HG03280 (cell line): ENCODE data around the gene FKBP10.
"Not testable (repeated sequence)": the region's sequence is repeated elsewhere in the genome, so short reads cannot be mapped to it uniquely, and the experiment has no call there.

Experiments used
- ATAC-seq: cut with Tn5 transposase; IDR thresholded peaks from one replicate; pipeline ENCODE4 v1.9.1; 2021; ENCODE audit warnings: mild to moderate bottlenecking, moderate library complexity; ENCODE audit not compliant: unreplicated experiment

Gene FKBP10

DNA sequence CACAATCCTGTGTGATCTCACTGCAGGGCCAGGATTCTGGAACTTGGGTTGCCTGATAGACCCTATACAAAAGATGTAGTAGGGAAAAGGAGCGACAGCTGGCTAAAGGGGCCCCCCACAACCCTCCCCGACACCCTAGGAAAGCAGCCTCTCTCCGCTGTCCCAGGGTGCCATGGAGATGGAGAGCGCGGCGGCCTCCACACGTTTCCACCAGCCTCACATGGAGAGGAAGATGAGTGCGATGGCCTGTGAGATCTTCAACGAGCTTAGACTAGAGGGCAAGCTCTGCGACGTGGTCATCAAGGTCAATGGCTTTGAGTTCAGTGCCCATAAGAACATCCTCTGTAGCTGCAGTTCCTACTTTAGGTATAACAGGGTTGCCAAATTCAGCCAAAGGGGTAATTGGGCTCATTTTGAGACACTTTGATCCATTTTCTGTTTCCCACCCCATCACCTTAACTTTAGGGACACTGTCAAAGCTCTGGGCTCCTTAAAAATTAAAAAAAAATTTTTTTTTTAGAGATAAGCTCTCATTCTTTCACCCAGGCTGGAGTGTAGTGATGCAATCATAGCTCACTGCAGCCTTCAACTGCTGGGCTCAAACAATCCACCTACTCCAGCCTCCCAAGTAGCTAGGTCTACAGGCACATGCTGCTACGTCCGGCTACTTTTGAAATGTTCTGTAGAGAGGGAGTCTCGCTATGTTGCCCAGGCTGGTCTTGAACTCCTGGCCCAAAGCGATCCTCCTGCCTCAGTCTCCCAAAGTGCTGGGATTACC, 25.1 kb downstream of the FKBP10 start, which contains the start of gene KLHL10:
Gene KLHL10, plus strand, starts transcription at position 65 of the 778 bp plus-strand sequence. Its CDS starts 108 bp downstream, at position 173.
- no peak for ATAC-seq

DNA sequence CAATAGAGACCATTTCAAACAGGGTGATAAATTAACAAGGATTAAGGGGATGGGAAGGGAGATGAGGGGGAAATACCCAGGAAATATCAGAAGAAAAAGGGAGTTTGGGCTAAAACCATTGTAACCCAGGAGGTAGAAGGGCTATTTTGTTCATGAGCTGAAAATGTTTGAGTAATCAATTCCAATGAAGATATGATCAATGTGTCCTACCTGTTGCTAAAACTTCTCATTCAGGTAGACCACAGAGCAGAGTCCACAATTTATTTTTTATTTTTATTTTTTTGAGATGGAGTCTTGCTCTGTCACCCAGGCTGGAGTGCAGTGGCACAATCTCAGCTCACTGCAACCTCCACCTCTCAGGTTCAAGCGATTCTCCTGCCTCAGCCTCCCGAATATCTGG, 26.6 kb downstream of the FKBP10 start:
- not testable (repeated sequence) for ATAC-seq

DNA sequence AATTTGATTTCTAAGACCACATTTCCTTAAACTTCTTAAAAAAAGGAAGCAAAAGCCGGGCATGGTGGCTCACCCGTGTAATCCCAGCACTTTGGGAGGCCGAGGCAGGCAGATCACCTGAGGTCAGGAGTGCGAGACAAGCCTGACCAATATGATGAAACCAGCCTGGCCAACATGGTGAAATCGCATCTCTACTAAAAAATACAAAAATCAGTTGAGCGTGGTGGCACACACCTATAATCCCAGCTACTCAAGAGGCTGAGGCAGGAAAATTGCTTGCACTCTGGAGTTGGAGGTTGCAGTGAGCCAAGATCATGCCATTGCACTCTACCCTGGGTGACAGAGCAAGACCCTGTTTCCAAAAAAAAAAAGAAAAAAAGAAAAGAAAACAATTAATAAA, 28.0 kb downstream of the FKBP10 start:
- not testable (repeated sequence) for ATAC-seq

DNA sequence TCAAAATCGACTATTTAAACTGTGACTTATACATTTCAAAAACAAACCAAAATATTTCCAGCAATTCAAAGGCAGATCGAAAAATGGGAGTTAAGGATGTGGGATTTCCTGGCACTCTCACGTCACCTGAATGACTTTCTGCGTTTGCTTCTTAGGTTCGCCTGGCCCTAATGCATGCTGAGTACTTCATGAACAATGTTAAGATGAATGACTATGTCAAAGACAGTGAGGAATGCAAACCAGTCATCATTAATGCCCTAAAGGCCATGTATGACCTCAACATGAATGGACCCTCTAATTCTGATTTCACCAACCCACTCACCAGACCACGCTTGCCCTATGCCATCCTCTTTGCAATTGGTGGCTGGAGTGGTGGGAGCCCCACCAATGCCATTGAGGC, 32.2 kb downstream of the FKBP10 start:
- no peak for ATAC-seq

DNA sequence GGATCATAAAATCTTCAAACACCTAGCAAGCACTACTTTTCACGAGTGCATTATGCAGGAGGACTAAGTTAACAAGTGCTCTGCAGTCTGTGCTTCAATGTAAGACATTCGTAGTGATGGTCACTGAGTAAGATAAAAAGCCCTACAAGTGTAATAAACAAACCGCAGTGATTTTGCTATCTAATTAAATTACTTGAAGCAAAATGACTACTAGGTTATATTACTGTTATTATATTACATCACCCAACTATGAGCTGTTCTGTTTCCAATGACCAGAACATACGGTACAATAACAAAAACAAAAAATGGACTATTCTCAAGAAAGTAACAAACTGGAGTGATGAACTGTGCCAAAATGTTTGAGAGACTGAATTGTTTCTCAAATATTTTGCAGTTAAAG, 36.0 kb downstream of the FKBP10 start:
- no peak for ATAC-seq

DNA sequence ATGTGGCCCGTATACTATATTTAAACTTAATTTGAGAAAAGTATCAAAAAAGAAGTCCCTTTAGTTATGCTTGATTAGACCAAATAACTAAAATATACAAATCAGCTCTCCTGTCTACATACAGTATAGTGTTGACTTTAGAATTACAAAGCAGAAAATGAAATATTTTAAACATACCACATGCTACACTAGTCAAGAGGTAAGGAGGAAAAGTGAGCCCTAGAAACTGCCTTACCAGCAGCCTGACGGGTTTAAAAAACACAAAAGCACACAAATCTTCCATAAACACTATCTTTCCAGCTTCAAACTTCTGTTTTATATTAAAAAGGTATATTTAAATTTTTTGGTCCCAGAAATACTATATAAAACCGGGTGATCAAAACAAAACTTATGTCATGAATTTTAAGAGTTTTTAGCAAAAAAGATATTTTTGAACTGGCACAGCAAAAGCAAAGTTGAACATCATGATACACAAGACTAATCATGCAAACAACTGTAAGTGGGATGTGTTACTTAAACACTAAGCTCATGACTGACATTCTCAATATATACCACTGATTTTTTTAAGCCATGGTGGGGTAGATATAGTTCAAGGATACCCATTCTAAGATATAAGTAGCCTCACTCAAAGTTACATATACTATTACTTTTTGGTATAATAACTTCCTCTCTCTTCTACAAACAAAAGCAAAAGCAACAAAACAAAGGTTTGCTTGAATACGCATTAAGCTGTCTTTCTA, 36.6 kb downstream of the FKBP10 start:
- ATAC-seq: no peak

DNA sequence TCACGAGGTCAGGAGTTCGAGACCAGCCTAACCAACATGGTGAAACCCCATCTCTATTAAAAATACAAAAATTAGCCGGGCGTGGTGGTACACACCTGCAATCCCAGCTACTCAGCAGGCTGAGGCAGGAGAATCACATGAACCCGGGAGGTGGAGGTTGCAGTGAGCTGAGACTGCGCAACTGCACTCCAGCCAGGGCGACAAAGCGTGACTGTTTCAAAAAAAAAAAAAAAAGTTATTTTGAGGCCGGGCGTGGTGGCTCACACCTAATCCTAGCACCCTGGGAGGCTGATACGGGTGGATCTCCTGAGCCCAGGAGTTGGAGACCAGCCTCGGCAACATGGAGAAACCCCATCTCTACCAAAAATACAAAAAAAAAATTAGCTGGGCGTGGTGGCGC, 38.6 kb downstream of the FKBP10 start:
- not testable (repeated sequence) for ATAC-seq

DNA sequence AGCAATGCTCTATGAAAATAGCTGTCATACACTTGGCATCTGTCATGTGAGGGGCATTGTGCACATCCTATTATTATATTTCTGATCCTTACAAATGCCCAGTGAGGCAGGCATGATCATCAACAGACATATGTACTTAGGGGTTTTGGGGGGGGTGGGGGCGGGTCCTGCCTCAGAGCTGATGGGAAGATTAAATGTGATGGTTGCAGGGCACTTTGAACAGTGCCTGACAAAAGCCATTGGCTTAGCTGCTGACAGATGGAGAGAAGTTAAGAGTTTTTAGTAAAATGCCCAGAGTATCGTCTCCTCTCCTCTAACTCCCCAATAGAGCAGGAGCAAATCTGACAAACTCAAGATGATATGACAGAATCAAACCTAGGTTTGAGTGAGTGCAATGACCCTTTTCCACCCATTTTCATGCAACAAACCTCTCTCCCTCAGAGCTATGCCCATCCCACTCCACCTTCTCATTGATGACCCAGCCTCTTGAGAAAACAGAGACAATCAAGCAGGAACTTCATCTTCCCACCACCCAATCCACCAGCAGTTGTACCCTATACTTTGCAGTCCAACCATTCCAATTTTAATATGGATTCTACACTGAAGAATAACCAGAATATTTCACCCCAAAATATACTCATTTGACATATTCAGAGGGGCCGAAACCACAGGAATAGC, 47.6 kb downstream of the FKBP10 start:
- ATAC-seq: no peak

DNA sequence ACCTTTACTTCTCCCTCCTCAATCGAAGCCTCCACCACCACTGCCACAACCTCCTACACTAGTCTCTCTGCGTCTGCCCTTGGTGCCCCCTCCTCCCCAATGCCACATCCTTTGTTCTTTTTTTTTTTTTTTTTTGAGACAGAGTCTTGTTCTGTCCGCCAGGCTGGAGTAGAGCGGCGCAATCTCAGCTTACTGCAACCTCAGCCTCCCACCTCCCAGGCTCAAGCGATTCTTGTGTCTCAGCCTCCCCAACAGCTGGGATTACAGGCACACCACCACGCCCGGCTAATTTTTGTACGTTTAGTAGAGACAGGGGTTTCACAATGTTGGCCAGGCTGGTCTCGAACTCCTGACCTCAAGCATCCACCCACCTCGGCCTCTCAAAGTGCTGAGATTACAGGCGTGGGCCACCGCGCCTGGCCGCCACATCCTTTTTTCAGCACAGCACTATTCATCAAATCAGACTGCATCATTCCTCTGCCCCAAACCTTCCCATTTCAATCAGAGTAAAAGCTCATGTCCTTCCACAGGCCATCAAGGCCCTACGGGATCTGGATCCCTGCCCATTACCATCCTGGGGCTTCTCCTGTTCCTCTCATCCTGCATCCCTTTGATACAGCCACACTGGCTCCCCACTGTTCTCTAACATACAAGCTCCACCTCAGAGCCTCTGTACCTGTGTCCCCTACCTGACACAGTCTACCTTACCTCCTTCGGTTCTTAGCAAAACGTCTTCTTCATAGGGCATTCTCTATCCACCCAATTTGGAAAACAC, 50.5 kb downstream of the FKBP10 start:
- ATAC-seq: no peak

DNA sequence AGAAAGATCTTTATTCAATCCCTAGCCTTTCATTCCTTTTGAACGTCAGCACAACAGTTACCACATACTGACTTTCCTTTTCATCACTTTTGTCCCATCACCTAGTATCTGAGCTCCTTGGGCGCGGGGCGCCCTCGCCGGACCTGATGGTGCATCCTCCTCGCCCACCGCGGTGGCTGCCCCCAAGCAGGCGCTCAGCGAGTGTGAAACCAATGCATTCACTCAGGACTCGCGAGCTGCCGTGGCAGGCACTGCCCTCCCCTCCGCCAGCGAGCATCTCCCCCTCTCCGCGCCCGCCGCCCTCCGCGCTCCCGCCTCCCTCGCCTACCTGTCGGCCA, 51.7 kb downstream of the FKBP10 start:
- ATAC-seq: no peak

DNA sequence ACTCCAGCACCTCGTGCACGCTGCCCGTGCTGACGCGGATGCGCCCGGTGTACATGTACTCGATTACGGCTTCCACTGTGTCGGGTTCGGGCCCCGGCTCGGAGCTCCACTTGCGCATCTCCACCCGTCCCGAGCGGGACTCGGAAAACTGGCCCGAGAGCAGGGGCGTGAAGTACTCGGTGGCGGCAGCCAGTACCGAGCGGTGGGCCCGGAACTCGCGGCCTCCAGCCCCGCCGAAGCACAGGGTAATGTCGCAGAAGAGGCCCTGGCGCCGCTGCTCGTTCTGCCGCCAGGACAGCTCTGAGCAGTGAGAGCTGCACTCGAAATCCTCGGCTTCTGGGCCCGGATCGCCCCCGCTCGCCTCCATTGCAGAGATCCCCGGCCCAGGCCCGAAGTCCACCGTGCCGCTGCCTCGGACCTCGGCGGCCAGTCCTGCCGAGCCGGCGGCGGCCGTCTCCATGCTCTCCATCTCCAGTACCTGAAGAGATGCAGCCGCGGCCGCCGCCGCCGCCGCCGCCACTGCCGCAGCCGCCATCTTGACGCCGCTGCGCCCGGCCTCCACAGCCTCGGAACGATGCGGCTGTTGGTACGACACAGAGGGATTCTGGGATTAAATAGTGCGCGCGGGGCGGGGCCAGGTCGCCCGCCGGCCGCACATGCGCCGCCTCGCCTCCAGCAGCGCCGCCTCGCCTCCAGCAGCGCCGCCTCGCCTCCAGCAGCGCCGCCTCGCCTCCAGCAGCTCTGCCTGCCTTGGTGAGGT, 52.2 kb downstream of the FKBP10 start, which contains the start of gene KLHL11:
Gene KLHL11, minus strand, starts transcription at position 588 of the 760 bp plus-strand sequence. Its CDS starts 53 bp downstream, at position 535.
- peak; percentile 91 for ATAC-seq

DNA sequence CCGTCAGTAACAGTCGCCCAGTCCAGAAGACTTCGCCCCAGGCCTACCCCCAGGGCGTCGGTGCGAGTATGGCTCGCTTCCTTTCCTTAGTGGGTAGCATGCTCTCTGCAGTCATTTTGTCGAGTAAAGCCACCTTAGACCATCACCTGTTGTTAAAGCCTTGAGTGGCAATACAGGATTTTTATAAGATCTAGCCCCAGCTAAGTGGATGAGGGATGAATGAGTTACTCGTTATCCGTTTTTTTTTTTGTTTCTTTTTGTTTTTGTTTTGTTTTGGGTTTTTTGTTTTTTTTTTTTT, 52.7 kb downstream of the FKBP10 start:
- no peak for ATAC-seq

DNA sequence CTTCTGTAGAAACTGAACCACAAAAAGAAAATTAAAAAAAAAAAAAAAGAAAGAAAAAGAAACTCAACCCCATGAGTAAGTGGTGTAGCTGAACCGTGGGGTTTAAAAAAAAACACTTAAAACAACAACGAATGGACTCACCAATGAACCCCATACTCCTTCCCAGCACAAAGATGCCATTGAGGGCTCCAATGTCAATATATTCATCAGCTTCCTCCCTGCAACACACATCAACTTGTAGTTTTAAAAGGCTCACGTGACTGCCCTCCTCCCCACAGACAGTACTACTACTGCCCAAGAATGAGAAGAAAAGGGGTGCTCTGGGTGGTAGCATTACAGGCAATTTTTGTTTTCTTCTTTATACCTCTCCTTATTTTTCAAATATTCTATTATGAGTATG, 55.8 kb downstream of the FKBP10 start:
- ATAC-seq: no peak

DNA sequence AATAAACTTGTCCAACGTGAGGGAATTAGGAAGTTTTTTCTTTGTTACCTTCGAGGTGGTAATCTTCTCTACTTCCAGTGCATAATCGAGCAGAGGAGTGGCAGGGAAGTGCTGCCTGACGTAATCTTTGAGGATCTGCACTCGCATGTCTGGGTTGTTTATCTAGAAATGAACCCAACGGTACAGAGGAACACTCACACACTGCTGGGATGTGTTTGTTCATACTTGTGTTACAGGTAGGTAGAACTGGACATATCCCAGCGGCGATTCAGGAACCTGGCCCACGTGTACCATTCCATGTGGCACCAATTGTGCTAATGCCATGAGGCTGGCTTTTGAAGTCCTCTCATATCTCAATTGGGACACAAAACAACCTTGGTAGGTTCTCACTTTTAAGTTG, 56.6 kb downstream of the FKBP10 start:
- no peak for ATAC-seq

DNA sequence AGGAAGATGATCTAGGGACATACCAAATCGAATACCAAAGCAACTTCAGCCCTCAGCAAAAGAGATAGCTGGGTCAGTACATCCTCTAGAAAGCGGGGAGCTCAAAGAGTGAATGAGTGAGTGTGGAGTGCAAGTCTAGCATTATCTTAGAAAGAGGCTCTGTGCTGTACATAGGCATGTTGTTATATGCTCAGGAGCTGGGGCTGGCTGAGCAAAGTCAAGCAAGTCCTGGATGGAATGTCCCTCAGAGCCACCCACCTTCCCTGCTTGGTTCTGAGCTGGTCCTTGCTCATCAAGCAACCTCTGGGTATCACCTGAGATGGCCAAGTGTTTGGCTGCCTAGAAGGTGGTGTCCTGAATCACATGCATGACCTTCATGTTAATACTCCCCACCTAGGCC, 57.3 kb downstream of the FKBP10 start:
- ATAC-seq: no peak

DNA sequence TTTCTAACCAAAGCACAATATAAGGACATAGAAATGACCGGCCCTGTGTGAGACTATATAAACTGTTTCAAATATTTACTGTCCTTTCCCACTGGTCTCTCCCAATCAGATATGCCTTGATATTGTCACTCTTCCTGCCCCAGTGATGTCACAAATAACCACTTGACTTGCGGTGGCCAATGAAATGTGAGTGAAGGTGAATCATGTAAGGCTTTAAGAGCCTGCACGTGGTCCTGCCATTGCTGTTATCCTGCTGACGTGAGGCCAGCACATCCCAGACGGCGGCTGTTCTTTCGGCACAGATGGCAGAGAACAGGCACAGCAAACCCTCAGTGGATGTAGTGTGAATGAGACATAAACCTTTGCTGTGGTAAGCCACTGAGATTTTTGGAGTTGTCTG, 57.8 kb downstream of the FKBP10 start:
- ATAC-seq: no peak

DNA sequence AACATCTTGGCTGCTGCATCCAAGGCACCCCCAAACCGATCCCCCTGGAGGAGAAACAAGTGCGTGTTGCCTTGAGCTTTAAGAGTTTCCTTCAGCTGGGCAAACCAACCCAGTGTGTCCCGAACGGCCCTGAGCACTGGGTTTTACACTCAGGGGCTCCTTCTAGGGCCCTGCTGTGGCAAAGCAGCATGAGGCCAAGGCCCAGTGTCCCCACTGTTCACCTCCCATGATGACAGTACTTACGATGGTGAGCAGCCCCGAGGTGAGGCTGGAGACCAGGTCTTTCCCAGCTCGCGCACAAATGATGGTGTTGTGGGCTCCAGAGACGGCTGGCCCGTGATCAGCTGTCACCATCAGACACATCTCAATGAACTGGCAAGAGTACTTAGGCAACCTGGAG, 59.0 kb downstream of the FKBP10 start:
- no peak for ATAC-seq
